GM19035 (cell line): ENCODE data around the gene EML5.
A peak's percentile ranks its signal among the peaks of the same experiment; 100 is the strongest.

Experiments
- ATAC-seq: cut with Tn5 transposase; IDR thresholded peaks from one replicate; pipeline ENCODE4 v1.9.1; 2021; ENCODE audit not compliant: unreplicated experiment

The EML5 gene

DNA sequence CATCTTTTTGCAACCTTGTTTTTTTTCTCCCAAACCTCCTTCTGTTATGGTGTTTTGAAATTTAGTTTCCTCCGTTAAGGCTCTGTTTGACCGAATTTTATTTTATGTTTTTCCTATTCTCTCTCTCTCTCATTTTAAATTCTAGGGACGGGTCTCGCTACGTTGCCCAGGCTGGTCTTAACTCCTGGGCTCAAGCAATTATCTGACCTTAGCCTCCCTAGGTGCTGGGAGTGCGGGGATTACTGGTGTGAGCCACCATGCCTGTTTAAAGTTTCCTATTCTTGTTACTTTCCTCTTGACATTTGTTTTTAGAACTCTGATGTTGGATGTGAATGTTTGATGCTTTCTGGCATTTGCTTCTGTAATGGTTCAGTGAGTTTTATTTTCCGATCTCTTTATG is 228.9 kb downstream of the EML5 start:
- ATAC-seq: no peak

GRCh38 chr14:88562831-88563686 is 229.7 kb downstream of the EML5 start, which contains the start of gene ZC3H14:
TSS of gene ZC3H14 (plus strand) at chr14:88563037. CDS start at chr14:88563134, 97 bp downstream.
- peak; percentile 96 for ATAC-seq

- ATAC-seq: no peak
Measured at GRCh38 chr14:88562532-88562830, 230.3 kb downstream of the EML5 start.
